Hypothalamus (tissue), 51 donors: ENCODE results near the gene KRT86.

Source experiments
- DNase-seq, 51 donors: peaks; one replicate each; lab custom pipeline; 2025; lab: John Stamatoyannopoulos, UW

The KRT86 gene

DNA sequence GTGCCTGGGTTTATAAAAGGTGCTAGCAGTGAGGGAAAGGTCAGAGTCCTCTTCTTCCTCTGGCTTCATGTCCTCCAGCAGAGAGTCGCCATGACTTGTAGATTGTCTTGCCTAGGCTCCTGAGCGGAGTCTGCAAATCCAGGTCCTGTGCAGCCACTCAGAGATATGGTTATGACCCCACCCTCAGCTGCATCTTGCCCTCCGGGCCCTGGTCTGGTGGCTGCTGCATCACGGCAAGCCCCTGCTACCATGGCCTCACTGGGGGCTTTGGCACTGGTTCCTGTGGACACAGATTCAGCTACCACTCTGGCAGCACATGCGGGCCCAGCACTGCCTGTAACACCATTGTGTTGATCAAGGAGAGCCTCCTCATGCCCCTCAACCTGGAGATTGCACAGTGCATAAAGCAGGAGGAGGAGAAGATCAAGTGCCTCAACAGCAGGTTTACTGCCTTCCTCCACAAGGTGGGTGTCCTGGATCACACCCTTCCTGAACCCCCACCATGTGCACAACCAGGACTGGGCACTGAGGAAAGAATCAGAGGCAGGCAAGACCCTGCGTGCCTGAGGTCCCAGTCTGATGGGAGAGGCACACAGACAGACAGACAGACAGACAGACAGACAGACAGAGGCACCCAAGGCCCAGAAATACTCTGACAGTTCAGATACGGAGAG is 10.5 kb upstream of the KRT86 start:
- DNase-seq = no peak

GRCh38 chr12:52264435-52264825 is 10.0 kb upstream of the KRT86 start:
- DNase-seq = peak in 3 of 51 donors; percentile 6 to 32 (median 23)

GRCh38 chr12:52266514-52266913 is 7.9 kb upstream of the KRT86 start:
- no peak for DNase-seq

- DNase-seq = no peak
Observed at GRCh38 chr12:52267266-52267665, 7.2 kb upstream of the KRT86 start.

GRCh38 chr12:52267699-52268098 is 6.7 kb upstream of the KRT86 start:
- DNase-seq = peak in 2 of 51 donors; percentile 23 to 48

DNA sequence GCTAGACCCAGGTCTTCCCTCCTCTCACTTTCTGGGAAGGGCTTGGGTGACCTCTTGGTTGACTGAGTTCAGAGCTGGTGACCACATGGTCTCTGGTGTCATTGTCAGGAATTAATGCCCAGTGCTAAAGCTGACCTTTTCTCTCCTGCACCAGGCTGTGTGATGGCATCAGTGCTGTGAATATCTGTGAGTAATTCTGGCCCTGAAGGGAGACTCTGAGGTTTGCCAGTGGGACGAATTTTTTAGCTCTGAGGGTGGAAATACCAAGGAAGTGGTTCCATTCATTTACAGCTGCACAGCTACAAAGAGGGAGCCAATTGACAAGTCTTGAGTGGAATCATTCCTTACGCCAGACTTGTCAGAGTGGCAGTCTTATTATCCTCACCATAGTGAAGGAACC is 6.2 kb upstream of the KRT86 start:
- DNase-seq = no peak

- no peak for DNase-seq
Observed at GRCh38 chr12:52270541-52271070, 3.8 kb upstream of the KRT86 start.

- no peak for DNase-seq
Observed at GRCh38 chr12:52271158-52271557, 3.3 kb upstream of the KRT86 start.

GRCh38 chr12:52275686-52276085 is 1.2 kb downstream of the KRT86 start:
- DNase-seq = no peak

- no peak for DNase-seq
Observed at GRCh38 chr12:52277486-52278245, 3.2 kb downstream of the KRT86 start.

GRCh38 chr12:52278575-52279421 is 4.4 kb downstream of the KRT86 start:
- DNase-seq = peak in 48 of 51 donors; percentile 16 to 83 (median 54)

DNA sequence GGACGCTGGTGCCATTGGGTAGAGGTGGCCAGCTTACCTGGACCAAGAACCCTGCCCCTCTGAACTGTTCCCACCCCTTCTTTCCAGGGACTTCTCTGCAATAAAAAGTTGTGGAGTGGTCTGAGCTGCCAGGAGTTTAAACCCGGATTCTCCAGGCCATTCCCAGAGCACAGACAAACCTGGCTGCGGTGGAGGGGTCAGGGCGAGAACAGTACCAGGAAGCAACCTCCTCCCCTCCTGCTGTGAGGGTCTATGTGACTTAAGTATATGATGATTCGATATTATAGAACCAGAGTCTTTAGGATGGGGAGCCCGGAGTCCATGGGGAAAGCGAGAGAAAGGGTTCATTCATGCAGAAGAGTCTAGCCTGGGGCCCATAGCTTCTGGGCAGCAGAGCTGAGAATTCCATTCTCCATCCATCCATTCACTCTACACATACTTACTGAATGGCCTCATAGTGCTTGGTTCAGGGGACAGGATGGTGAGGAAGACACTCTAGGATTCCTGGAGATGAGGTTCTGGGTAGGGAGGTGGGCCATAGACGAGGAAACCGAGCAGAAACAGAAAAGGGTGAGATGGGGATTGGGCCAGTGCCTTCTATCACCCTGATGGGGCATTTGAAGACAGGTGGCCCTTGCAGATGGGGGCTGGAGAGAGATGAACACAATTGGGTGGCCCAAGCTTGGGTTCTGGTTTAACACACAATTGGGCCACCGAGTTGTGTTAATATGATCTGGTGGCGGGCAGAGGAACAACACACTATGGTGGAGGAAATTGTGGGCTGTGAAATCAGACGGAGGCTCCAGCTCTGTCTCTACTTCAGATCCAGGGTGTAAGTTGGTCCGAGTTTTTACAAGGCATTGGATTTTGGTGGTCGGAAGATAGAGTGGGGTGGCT is 5.2 kb downstream of the KRT86 start:
- no peak for DNase-seq

DNA sequence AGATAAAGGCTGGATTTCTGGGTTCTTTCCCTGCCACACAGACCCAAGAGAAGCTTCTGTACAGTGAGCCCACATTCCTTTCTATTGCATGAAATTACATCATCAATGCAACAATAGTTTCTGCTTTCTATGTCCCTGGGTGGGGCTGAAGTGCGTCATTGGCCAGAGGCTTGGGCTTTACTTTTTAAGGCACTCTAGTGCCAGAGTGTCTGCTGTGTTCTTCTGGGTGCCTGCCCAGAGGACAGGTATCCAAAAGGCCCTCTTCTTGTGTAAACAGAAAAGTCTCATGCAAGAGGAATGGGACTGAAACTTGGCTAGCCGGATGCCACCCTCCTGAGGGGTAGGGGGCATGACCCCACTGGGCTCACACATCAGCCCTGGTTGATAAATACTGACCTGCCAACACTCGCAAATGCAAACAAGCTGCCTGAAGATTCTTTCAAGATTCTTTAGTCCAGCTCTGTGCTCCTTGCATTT is 5.9 kb downstream of the KRT86 start:
- no peak for DNase-seq

DNA sequence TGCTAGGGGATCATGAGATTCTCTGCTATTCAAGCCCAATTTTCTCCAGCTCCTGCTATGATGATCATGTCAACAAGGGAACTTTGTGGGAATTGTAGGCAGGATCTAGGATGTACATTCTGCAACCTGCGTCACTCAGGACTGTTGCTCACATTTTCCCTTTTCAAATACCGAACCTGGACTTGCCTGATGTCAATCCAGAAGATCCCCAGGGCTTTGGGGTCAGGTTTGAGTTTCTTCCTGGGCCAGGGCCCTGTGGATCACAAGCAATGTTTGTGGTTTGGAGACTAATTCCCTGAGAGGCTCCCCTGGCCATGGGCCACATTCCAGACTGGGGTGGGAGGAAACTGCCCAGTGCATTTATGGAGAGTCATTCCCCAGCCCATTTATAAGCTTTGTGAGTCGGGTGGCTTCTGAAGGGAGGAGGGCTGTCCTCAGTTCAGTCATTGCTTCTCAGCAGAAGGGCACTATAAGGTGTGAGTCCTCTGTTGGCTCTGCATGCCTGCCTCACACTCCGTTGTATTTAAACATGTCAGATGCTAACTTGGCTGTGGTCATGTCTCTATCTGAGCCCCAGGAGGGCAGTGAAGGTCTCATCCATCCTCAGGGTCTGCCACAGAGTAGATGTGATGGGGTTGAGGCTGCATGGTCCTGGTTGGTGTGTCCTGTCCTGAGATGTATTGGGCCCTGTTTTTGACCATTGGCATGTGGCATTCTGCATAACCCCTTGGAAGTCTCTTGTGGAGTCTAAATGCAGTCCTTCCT is 6.5 kb downstream of the KRT86 start:
- no peak for DNase-seq

GRCh38 chr12:52284562-52285171 is 10.2 kb downstream of the KRT86 start:
- DNase-seq = no peak

GRCh38 chr12:52285172-52285745 is 10.8 kb downstream of the KRT86 start:
- DNase-seq = no peak

DNA sequence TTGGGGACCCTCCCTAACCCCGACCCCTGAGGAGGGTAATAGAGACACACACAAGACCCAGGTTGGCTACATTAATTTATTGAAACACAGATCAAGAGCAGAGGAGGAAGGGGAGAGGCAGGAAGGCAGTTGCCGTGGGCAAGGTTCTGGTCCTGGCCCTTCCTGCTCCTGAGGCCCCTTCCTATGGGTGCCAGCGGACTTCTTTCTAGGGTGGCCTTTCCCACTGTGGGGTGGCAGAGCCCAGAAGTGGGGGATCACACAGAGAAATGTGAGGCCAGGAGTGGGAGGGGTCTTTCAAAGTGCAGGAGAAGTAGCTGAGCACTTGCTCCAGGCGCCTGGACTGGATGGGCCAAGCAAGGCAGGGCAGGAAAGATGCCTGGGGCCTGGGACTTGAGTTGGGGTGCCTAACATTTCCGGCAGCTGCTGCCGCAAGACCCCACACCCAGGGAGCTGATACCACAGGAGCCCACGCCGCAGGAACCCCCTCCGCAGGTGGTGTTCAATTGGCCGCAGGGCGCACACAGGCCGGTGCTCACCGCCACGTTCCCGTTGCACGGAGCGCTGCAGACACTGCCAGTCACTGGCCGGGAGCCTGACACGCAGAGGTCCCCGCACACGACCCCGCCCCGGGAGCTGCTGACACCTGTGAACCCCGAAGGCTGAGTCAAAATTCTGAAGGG is 11.5 kb downstream of the KRT86 start:
- DNase-seq = no peak
